ENCODE measurements around the gene SLC16A11. TPM values are rescaled to one million over a fixed set of nuclear protein-coding genes. Genes with fewer than 3 reads are reported as not detected.

SLC16A11 gene
- polyA plus RNA-seq, 1 donor (not counting 4 experiments of a cell fraction or from before 2014, with no cell fraction given) = not detected

DNA sequence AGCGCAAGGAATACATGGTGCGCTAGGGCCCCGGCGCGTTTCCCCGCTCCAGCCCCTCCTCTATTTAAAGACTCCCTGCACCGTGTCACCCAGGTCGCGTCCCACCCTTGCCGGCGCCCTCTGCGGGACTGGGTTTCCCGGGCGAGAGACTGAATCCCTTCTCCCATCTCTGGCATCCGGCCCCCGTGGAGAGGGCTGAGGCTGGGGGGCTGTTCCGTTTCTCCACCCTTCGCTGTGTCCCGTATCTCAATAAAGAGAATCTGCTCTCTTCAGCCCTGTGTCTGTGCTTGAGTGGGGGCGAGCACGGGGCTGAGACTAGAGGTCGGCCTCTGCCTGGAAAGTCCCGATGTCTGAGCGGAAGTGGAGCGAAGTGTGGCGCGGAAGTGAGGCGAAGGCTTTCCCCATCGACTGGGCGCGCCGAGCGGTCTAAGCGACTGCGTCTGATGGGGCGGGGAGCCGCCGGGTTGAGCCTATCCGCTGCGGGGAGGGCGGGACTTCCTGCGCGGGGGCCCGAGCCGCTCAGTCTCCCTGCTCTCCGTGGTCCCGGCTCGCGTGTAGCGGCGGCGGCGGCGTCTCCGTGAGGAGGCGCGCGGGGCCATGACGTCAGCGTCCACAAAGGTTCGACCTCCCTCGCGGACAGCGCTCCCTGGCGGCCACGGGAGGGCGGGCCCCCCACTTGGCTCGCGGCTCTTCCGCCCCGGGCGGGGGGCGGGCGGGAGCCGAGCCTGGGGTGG is 29.5 kb downstream of the SLC16A11 start:
- Histone ChIP-seq H3K27ac (ENCODE audit: control insufficient read depth, insufficient read depth, low read length) (peak overlapping the region; percentile 100), H3K9me3 (ENCODE audit: control insufficient read depth, low read depth, low read length) (no peaks in the 10 kb centered on the region), H4K20me1 (ENCODE audit: control insufficient read depth, extremely low read depth, insufficient read depth, low read length) (no peaks in the 10 kb centered on the region), H3K36me3 (ENCODE audit: control insufficient read depth in 2 of 2, extremely low read depth in 1 of 2, insufficient read depth in 2 of 2, low read length in 2 of 2) (peaks cover 8 to 12% of the 10 kb centered on the region in 2 experiments), H3K79me2 (ENCODE audit: control insufficient read depth, insufficient read depth, low read length) (peaks cover 43% of the 10 kb centered on the region), H3K4me1 (ENCODE audit: control insufficient read depth, extremely low read depth, insufficient read depth, low read length) (peaks cover 25% of the 10 kb centered on the region), H3K4me2 (ENCODE audit: control insufficient read depth, extremely low read depth, insufficient read depth, low read depth, low read length) (peak overlapping the region; percentile 100), H3K27me3 (ENCODE audit: control insufficient read depth, extremely low read depth, insufficient read depth, low read length) (no peaks in the 10 kb centered on the region), H3K9me1 (ENCODE audit: control insufficient read depth, extremely low read depth, insufficient read depth, low read length) (peaks cover 2% of the 10 kb centered on the region), H3K9ac (ENCODE audit: control insufficient read depth, extremely low read depth, insufficient read depth, low read length) (peak overlapping the region; percentile 99), H2AFZ (ENCODE audit: control insufficient read depth, low read length) (peak overlapping the region; percentile 17), H3K4me3 (ENCODE audit: control insufficient read depth in 2 of 3, extremely low read depth in 1 of 3, insufficient read depth in 2 of 3, low read depth in 1 of 3, low read length in 3 of 3) (peak overlapping the region; percentile 56 to 99 (median 98))
- peak; percentile 73 for DNase-seq (ENCODE audit: low read depth, low spot score)
- dilution Hi-C loops (cut with MboI; ENCODE audit: extremely low pct_ligation_motif_present, low sequenced_read_pairs) = no loop called here
- TF ChIP-seq, protein P1, sequence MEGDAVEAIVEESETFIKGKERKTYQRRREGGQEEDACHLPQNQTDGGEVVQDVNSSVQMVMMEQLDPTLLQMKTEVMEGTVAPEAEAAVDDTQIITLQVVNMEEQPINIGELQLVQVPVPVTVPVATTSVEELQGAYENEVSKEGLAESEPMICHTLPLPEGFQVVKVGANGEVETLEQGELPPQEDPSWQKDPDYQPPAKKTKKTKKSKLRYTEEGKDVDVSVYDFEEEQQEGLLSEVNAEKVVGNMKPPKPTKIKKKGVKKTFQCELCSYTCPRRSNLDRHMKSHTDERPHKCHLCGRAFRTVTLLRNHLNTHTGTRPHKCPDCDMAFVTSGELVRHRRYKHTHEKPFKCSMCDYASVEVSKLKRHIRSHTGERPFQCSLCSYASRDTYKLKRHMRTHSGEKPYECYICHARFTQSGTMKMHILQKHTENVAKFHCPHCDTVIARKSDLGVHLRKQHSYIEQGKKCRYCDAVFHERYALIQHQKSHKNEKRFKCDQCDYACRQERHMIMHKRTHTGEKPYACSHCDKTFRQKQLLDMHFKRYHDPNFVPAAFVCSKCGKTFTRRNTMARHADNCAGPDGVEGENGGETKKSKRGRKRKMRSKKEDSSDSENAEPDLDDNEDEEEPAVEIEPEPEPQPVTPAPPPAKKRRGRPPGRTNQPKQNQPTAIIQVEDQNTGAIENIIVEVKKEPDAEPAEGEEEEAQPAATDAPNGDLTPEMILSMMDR (optimal IDR thresholded peaks at IDR 0.05 in 1 of 3, IDR thresholded peaks at IDR 0.05 in 1 of 3, conservative IDR thresholded peaks at IDR 0.05 in 1 of 3; ENCODE audit: extremely low read depth in 1 of 3, insufficient read depth in 2 of 3, low read length in 3 of 3) = peak in 2 of 3 experiments; percentile 62 to 79
- TF ChIP-seq EZH2 (IDR thresholded peaks at IDR 0.05; ENCODE audit: low read length) = no peak
- peak; percentile 77 for FAIRE-seq

DNA sequence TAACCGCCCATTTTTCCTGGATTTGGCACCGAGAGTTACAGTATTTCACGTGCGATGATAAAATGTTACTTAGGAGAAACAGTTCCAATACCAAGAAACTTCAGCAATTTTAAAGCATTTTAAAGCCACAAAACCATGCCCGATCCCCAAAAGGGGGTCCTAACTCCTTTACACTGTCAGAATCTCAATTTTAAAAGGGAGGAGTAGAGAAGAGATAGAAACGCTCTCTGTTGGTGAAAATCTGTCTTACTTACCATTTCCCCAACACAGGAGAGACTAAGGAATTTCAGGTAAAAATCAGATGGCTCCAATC is 32.0 kb downstream of the SLC16A11 start:
- Histone ChIP-seq H3K9ac (ENCODE audit: control insufficient read depth, extremely low read depth, insufficient read depth, low read length) (peak overlapping the region; percentile 99), H3K4me1 (ENCODE audit: control insufficient read depth, extremely low read depth, insufficient read depth, low read length) (peaks cover 25% of the 10 kb centered on the region), H3K4me3 (ENCODE audit: control insufficient read depth in 2 of 3, extremely low read depth in 1 of 3, insufficient read depth in 2 of 3, low read depth in 1 of 3, low read length in 3 of 3) (peak overlapping the region; percentile 56 to 99 (median 98)), H3K9me1 (ENCODE audit: control insufficient read depth, extremely low read depth, insufficient read depth, low read length) (peaks cover 2% of the 10 kb centered on the region), H3K27me3 (ENCODE audit: control insufficient read depth, extremely low read depth, insufficient read depth, low read length) (no peaks in the 10 kb centered on the region), H2AFZ (ENCODE audit: control insufficient read depth, low read length) (peak overlapping the region; percentile 96), H3K27ac (ENCODE audit: control insufficient read depth, insufficient read depth, low read length) (peak overlapping the region; percentile 100), H3K9me3 (ENCODE audit: control insufficient read depth, low read depth, low read length) (no peaks in the 10 kb centered on the region), H3K4me2 (ENCODE audit: control insufficient read depth, extremely low read depth, insufficient read depth, low read depth, low read length) (peak overlapping the region; percentile 100), H3K36me3 (ENCODE audit: control insufficient read depth in 2 of 2, extremely low read depth in 1 of 2, insufficient read depth in 2 of 2, low read length in 2 of 2) (peaks cover 8 to 11% of the 10 kb centered on the region in 2 experiments), H3K79me2 (ENCODE audit: control insufficient read depth, insufficient read depth, low read length) (peaks cover 51% of the 10 kb centered on the region), H4K20me1 (ENCODE audit: control insufficient read depth, extremely low read depth, insufficient read depth, low read length) (no peaks in the 10 kb centered on the region)
- DNase-seq (ENCODE audit: low read depth, low spot score) = no peak
- dilution Hi-C loops (cut with MboI; ENCODE audit: extremely low pct_ligation_motif_present, low sequenced_read_pairs) = no loop called here
- no peak for FAIRE-seq
- TF ChIP-seq, protein P1 (optimal IDR thresholded peaks at IDR 0.05 in 1 of 3, IDR thresholded peaks at IDR 0.05 in 1 of 3, conservative IDR thresholded peaks at IDR 0.05 in 1 of 3; ENCODE audit: extremely low read depth in 1 of 3, insufficient read depth in 2 of 3, low read length in 3 of 3) = no peak
- TF ChIP-seq EZH2 (IDR thresholded peaks at IDR 0.05; ENCODE audit: low read length) = no peak

Measured in keratinocyte (primary cell).